NCI-H226 (cell line): ENCODE data around the gene NCKAP5.

ENCODE experiments used
- DNase-seq: peaks from one replicate; pipeline ENCODE4 v3.0.0-alpha.2; 2015

Gene NCKAP5

DNA sequence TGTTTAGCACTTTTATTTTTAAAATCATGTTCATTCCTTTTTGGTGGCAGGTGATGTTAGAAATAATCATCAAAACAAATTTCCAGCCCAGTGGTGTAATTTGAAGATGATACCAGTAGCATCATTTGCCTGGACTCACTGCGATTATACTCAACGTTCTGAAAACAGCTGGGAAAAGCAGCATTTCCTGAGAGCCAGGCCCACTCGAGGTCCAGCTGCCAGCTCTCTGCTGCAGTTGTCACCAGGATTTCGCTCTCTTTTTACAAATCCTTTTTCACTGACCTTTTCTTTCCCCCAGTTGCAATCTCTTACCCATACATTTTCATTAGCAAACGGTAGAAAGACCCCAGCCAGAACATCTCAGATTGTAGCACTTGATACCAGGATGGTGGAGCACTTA lies 787.6 kb downstream of the NCKAP5 start:
- DNase-seq = no peak

DNA sequence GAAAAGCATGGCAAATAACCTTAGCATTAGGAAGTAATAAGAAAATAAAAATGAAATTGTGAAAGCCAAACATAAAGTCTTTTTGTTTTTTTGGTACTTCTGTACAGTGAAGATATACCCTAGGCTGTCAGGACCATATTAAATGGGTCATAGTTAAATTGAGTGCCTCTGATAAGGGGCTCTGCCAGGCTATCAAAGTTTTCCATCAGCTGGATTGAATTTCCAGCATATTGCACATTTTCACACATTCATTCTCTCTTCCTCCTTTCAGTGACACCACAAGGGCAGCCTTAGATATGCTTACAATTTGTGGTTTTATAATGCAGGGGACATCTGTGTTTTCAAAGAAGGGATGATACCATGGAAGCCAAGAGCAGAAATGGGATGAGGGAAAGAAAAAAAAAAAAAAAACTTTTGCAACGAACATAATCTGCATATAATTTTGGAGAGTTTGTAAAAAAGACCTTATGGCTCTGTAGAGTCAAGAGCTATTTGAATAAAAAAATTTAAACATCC lies 789.0 kb downstream of the NCKAP5 start:
- no peak for DNase-seq

DNA sequence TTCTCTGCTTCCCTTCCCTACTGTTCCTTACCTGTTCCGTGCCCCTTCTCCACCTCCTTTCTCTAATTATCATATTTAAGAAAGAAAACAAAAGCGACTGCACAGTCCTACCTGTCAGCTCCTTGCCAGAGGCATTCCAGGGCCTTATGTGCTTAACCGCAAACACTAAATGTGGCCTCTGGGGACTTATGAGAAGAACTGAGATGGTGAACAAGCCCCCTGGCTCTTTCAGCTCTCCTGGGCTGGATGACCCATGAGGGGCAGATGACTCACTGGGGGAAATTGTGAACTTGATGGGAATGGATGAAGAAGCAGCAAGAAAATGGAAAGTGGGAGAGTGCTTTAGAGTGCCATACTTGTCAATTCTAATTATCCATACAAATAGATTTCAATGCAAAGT lies 792.0 kb downstream of the NCKAP5 start:
- DNase-seq = no peak

- no peak for DNase-seq
Measured at GRCh38 chr2:132774189-132774588, 794.1 kb downstream of the NCKAP5 start.

- no peak for DNase-seq
Measured at GRCh38 chr2:132773331-132773730, 794.9 kb downstream of the NCKAP5 start.

GRCh38 chr2:132772340-132772739 lies 795.9 kb downstream of the NCKAP5 start:
- DNase-seq = no peak

GRCh38 chr2:132766573-132766972 lies 801.7 kb downstream of the NCKAP5 start:
- DNase-seq = no peak

- DNase-seq = no peak
Measured at GRCh38 chr2:132761437-132761836, 806.8 kb downstream of the NCKAP5 start.

DNA sequence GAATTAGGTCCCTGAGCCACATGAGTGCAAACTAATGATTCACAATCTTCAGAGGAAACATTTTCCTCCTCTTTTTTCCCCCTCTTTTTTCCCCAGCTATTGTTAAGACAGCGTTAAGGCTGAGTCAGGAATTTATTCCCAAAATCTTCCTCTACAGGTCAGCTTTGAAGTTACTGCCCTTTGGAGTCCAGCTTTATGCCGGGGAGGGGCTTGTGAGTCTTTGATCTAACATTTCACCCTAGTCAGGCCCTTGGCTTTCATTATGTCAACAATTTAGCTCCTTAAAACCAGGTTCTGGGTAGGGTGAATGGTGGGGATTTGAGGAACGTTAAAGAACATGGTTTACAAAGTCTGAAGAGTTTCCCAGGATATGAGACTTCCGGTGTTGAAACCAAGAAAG lies 807.3 kb downstream of the NCKAP5 start:
- no peak for DNase-seq

DNA sequence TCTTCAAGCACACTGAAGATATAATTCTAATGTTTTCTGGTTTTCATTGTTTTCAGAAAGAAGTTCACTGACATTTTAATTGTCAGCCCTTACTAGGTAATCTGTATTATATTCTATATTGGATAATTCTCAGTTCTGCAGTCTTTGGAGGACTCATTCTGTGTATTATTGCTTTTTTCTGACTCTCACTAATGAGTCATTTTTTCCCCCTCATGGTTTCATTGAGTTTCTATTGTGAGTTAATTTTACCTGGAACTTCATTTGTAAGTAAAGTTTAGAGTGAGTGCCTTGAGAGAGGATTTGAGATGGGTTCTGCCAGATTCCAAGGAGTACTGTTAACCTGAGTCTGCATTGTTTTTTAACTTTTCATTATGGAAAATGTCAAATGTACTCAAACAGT lies 807.9 kb downstream of the NCKAP5 start:
- DNase-seq = no peak

DNA sequence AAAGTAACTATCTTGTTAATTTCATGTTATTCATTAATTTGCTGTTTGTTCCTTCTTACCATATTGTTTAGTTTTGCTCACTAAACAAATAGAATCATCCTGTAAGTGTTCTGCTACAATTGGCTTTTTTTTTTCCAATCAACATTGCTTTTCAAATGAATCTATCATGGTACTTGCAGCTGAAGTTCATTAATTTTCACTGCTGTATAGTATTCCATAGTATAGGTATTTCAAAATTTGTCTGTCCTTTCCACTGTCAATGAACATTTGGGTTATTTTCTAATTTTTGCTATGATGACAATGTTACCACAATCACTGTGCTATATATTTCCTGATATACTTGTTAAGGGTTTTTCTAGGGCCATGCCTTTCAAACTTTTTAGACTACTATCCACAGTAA lies 809.3 kb downstream of the NCKAP5 start:
- DNase-seq = no peak

DNA sequence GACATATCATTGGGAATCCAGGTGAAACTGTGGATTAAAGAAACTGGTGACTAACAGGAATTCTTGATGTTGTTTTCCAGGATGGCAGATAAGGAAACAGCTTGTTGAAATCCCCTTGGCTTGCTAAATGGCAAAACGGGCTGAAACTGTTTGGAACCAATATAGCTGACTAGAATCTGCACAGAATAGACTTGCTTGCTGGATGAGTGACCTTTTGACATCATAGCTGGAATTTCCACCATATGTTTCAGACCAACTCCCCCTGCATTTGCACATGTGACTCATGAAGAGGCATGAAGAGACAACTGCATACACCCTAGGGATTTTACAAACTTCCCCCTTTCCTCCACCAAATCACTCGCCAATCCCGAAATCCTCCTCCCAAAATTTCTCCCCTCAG lies 810.6 kb downstream of the NCKAP5 start:
- no peak for DNase-seq

- DNase-seq = no peak
Measured at GRCh38 chr2:132757002-132757589, 811.2 kb downstream of the NCKAP5 start.

DNA sequence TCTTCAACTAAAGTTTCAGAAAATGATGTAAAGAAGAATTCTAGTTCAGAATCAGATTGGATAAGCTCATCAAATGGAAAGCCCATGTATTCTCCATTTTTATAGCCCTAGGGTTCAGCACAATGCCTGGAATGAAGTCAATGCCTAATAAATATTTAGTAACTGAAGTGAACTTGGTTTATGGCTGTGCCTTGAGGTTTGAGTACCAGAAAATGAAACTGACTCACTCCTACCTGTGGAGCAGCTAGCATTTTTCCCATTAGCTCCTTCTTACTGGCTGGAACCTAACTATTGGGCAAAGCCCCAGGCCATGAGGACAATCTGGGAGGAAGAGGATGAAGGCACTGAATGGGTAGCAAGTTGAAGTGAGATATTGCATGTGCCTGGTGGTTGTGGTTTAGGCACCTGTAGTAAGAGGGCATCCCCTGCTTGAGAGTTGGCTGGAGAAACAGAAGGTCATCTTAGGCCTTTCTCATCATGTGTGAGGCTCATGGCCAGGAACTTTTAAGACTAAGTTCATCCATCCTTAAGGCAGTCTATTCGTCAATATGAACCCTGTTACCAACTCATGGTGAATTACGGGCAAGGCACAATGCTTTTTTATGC lies 813.3 kb downstream of the NCKAP5 start:
- no peak for DNase-seq

DNA sequence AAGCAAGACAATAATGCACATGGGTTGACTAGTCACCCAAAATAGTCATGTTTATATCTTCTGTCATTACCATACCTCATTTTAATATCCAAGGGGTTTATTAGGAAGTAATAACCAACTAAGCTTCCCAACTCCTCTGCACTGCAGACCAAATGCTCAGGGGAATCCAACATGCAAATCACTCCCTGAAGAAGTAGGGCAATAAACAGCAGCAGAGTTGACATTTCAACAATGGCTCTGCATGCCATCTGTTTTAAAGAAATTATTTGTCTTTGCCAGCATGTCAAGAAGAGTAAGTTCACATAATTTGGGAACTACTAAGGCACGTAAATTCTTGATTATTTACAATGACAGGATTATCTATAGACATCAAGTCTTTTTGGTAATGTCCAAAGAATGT lies 813.9 kb downstream of the NCKAP5 start:
- no peak for DNase-seq

DNA sequence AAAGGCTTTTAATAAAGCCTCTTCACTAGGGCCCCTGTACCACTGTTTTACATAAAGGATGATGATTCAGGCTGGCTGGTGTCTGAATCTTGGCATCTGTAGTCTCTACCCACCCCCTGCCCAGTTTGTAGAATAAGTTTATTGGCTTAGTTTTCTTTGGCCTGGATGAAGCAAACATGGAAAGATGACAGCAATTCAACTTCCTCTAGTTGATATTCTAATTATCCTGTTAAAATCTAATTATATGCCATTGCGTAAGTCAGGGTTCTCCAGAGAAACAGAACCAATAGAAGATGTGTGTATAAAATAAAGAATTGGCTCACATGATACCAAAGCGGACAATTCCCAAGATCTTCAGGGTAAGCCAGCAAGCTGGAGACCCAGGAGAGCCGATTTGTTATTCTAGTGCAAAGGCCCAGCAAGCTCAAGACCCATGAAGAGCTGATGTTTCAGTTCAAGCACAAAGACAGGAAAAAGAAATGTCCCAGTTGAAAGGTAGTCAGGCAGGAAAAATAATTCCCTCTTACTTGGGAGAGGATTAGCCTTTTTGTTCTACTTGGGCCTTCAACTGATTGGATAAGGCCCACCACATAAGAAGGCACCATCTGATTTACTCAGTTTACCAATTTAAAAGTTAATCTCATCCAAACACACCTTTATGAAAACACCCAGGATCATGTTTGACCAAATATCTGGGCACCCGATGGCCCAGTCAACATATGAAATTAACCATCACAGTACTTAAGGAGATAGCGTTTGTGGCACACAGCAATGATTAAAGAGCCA lies 815.6 kb downstream of the NCKAP5 start:
- DNase-seq = no peak

DNA sequence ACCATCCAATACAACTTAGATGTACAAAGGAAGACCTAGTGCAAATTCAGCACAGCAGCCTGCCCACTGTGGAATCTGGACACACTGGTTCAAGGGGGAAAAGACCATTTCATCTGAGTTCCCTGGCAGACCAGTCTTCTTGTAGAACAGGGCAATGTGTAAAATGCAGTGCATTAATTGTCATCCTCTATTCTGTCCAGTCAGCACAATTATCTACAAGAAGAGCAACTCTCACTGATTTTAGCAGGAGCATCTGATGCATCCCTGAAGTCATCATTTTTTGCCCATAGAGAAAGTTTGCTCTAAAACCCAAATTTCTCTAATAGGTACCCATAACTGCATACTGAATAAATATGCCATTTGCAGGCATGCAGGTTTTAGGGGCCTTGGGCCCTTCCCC lies 816.4 kb downstream of the NCKAP5 start:
- DNase-seq = no peak

DNA sequence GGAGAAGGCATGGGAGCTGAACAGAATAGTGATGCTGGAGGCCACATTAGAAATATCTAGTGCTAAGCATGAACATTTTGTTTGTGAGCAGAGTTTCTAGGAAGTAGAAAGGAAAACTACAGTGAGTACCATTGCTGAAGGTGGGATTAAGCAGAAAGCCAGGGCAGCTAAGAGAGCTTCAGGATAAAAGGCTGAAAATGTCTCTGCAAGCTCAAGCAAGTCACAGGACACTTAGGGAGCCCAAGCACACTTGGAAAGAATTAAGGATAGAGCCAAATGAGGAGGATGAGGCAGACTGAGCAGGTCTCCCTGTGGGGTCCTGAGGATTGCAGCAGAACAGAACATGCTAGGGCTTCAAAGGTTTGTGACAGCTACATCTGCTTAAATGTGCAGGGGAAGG lies 817.7 kb downstream of the NCKAP5 start:
- no peak for DNase-seq

DNA sequence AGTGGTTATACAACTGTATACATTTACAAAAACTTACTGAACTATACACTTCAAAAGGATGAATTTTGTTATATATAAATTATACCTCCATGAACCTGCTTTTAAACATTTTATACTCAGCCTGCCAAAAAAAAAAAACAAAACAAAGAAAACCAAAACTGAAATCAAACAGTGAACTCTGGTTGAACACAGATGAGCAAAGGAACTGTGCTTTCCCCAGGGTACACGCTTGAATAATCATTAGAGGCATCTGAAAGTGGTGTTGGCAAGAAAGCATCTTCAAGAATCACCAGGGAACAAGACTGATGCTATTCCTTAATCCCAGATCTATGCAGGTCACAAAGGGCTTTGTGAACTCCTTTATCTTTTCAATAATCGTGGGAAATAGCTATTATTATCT lies 821.2 kb downstream of the NCKAP5 start:
- no peak for DNase-seq

DNA sequence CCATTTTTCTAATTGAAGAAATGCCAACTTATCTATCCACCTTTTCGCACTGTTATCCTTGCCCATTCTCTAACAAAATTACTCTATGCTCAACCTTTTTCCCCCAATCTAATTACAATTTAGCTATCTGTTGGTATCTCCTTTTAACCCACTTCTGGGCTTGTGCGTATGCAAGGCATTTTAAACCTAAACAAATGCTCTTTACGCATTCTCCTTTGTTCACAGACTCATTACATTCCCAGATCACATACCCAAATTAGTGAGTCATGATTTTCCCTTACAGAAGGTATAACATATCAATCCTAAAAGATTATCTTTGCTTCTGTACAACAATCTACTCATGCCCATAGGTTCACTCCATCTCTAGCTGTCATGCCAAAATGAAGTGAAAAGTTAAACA lies 826.5 kb downstream of the NCKAP5 start:
- no peak for DNase-seq

DNA sequence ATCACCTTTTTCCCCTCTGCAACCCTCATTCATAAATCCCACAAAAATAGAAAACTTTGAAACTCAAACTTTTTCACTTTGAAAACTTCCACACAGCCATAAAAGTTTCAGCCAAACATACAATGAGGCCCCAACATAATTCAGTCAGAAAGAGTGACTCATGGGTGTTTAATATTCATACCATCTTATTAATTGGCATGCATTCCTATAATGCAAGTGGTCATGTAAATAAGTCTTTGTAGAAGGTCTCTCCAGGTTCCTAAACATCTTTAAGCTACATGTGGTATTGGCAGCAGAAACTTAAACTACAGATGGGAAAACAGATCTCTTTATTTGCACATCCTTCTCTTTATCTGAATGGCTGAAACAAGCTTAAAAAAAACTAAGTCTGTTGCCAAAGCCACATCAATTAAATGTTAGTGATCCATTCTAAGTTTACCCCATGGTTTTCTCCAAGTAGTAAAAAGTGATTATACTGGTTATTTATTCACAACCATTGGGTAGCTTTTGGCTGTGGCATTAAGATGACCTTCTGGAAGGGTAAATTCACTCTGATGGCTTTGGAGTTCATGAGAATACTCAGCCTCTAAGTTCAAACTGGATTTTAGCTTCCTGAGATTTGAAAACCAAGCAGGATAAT lies 828.1 kb downstream of the NCKAP5 start:
- DNase-seq = no peak

DNA sequence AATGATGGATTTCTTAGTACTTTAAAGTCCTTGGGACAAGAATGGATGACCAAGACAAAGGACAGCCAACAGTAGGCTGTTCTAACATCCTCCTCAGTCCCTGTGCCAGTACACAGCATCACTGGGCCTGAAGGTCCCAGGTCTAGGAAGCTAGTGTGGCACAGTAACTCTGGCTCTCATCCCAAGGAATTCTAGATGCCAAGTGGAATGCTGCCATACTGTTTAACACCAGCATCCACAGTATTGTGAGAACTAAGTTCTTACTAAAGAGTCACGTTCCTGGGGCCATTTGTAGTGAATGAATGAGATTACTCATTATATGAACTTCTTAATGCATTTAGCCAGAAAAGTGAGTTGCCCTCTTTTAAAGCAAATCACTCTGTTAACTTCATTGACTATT lies 830.0 kb downstream of the NCKAP5 start:
- DNase-seq = no peak

GRCh38 chr2:132736059-132736458 lies 832.2 kb downstream of the NCKAP5 start:
- no peak for DNase-seq

- no peak for DNase-seq
Measured at GRCh38 chr2:132734961-132735360, 833.3 kb downstream of the NCKAP5 start.
